GM21717 (cell line): ENCODE data around the gene DUSP10.

Experiments
- ATAC-seq: cut with Tn5 transposase; IDR thresholded peaks from one replicate; pipeline ENCODE4 v1.9.1; 2021; ENCODE audit warnings: mild to moderate bottlenecking, moderate library complexity; ENCODE audit not compliant: unreplicated experiment

Gene DUSP10

GRCh38 chr1:221735999-221736398 lies 5.9 kb downstream of the DUSP10 start:
- ATAC-seq, result no peak

DNA sequence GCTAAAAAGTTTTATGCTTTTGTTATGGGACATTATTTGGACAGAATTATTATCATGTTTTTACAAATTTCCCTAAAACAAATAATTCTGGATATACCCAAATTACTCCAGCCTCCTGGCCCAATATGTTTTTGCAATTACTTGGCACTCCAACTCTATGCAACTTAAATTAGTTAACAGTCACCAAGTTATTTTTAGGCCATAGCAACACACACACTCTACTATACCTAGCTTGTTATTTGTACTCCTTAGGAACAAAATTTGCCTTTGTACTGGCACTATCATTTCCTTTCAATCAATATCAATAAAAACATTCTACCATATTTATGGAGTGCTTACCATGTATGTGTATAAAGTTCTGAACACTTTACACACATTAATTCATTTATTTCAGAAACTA lies 7.7 kb downstream of the DUSP10 start:
- ATAC-seq, result no peak

DNA sequence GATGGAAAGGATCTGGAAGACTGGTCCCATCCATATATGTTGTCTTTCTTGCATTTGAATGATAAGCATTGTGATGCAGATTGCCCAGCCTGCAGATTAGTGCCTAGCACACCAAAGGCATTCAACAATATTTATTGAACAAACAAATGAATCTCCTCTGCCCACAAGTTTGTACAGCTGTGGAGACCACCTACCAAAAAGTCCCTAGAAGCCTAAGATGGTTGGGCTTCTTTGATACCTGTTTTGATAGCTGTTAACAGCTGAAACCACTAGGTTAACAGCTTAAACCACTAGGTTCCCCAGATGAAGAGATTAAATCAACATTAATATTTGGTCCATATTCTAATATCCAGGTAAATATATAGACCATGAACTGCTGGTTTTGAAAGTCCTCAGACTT lies 9.8 kb downstream of the DUSP10 start:
- no peak for ATAC-seq

DNA sequence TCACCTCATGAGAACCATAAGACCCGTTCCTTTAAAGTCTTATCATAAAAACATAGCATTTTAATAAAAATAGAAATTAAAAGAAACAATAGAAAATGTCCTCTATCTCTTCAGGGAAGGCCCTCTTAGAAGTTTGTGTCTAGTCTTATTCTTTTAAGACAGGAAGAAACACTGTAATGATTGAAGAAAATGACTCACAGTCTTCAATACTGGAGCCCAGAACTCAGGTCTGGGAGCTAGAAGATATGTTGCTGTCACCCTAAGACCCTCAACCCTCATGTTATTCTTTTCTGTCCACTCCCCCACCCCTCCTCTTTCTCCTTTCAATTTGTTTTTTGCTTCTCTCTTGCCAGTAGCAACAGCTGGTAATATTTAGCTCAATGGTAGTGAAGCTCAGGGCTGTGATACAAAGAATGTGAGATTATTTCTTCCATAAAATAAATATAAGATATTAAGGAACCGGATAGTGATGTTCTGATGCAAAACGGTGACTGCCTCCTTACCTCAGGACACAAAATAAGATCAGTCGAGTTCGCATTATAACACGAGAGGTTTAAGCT lies 12.0 kb downstream of the DUSP10 start:
- no peak for ATAC-seq

GRCh38 chr1:221728037-221728505 lies 13.8 kb downstream of the DUSP10 start:
- ATAC-seq, result no peak

DNA sequence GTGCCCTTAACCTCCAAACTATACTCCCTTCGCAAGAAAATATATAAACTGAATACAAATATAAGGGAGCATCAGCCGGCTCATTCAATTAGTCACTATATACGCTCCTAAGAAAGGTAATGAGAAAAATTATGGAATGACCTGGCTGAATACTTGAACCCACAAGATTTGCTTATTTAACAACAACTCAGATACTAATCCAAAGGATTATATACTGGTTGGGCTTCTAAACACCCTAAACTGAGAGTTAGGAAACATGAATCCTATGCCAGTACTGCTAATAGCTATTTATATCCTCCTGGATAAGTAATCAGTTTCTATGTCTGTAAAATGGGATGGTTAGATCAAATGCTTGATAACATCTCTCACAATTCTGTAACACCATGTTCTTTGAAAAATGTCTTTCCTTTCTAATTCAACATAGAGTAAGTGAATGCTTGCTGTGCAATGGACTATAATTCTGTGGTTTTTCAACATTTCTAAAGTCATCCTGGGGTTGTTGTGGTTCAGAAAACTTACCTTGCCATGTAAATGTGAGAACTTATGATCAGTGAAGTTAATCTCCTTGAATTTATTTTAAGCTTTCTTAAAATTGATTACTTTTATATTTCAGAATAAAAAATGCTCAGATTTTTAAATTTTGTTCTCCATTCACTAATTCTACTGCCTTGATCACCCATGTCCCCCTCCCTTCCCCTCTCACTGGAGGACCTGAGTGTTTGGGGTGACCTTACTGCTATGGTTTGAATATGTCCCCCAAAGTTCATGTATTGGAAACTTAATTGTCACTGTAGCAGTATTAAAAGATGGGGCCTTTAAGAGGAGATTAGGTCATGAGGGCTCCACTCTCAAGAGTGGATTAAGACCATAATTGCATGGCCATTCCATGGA lies 14.5 kb downstream of the DUSP10 start:
- ATAC-seq, result no peak

DNA sequence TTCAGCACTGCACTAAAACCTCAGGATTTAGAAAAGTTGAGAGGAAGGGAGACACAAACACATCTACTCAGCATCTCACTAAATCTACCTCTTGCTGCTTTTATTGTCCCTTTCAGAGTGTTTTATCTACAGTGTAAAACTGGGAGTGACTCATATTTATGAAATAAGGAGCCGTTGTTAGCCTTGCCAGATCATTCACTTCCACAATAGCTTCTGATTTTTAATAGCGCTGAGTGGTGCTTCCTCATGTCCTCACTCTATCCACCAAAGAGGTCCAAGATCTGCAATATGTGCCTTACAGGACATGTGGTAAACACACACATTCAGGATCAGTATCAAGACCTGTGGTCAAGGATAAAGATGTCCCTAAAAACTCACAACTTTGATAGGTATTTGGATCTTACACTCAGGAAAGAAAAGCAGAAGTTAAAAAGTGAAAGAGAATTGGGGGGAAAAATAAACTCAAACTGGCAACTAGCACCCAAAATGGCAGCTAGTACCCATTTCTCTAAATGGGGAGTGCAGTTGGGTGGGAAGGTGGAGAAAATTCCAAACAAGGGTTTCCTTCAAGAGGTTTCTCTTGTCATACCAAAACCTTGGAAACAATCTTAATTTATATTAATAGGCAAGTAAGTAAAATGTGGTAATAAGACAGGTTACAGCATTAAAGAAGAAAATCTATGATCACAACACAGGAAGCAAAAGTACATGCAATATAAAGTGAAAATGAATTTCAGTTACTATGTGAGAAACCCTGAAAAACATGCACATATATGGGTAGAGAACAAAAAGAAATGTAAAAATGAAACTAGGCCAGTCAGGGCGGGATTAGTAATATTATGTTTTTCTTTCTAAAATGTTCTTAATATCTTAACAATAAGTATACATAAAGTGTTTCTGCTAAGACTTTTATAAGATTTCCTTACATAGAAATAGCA lies 15.9 kb downstream of the DUSP10 start:
- peak; percentile 70 for ATAC-seq

DNA sequence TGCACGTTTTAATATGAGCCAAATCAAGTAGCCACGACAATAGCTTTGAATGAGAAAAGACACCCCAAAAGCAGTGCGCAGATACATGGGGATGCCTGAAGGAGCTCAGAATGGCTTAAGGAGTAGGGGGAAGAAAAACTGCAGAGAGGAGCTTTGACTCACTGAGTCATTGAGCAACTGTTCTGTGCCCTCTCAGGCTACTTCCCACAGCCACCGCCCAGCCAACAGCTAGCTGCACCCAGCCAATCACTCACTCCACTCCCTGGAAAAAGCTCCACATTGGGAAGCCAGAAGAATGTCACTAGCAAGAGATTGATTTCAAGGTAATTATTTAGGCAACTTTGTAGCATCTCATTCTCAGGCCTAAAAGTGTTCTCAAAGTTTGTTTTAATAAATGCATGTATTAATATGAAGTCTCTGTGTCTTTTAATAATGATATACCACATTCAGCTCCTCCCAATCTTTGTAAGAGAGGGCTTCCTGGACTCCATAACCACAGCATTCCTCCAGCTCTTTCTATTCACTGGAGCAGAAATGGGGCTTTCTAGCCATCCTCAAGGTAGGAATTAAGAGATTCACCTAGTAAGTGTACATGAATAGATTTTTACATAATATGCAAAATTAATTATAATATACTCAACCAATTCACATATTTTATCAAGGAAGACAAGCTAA lies 16.8 kb downstream of the DUSP10 start:
- ATAC-seq, result no peak

- no peak for ATAC-seq
Measured at GRCh38 chr1:221723848-221724236, 18.0 kb downstream of the DUSP10 start.

- ATAC-seq, result no peak
Measured at GRCh38 chr1:221723018-221723847, 18.7 kb downstream of the DUSP10 start.

- no peak for ATAC-seq
Measured at GRCh38 chr1:221722254-221723017, 19.5 kb downstream of the DUSP10 start.

DNA sequence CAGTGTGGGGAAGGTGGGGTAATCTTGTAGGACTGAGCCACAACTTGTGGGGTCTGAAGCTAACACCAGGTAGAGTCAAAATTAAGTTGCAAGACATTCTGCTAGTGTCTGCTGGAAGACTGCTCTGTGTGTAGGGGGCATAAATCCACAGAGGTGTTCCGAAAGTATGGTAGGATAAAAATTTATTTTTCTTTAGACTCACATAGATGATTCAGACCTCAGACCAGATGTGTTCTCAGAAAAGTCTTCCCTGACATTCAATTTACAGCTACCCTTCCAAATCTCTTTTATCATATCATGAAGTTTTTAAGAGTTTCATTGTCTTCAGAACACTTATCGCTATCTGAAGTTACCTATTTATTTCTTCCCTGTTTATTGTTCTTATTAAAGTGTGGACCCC lies 21.3 kb downstream of the DUSP10 start:
- no peak for ATAC-seq

DNA sequence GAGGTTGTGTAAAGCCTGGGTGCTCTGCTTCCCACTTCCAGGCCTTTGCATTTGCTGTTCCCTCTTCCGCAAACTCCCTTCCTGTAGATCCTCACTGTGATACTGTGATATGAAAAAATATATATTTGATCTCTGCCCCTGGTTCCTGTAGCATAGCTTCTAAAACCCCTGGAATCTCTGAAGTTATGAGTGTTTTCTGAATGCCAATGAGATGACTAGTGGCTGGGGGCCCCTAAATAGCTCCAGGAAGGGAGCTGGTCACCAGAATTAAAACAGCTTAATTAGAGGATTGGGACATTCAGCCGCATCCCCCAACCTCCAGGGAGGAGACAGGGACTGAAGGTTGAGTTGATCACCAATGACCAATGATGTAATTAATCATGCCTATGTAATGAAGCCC lies 21.9 kb downstream of the DUSP10 start:
- ATAC-seq, result no peak

GRCh38 chr1:221719278-221719597 lies 22.7 kb downstream of the DUSP10 start:
- no peak for ATAC-seq

- no peak for ATAC-seq
Measured at GRCh38 chr1:221718381-221719277, 23.3 kb downstream of the DUSP10 start.

GRCh38 chr1:221717485-221717853 lies 24.4 kb downstream of the DUSP10 start:
- no peak for ATAC-seq

DNA sequence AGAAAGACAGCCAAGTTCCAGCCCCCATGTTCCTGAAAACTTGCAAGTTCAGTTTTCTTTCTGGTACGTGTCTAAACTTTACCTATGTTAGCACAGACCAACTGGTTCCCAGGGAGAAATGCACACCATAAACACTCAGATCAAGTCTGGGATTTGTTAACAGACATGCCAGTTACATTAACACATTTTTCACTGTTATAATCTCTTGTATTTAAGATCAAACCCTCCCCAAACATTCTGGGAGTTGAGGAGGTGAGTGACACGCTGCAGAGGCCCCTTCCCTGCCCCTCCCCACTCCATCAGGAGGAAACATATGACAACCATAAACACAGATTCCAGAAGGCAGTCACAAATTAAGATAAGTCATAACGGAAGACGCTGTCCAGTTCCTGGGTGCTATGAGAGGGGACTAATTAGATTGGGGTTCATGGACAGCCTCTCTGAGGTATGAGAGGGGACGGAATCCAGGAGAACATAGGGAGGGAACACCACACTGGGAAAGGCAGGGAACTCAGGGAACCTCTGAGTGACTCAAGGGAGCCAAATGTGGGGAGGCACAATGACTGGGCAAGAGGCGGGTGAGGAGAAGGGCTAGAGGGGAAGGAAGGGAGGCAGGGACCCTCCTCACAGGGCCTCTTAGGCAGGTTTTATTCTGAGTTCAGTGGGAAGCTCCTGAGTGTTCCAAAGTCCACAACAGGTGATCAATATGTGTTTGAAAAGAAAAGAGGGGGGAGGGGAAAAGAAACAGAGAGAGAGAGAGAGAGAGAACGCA lies 25.0 kb downstream of the DUSP10 start:
- no peak for ATAC-seq
